Upper lobe of left lung (tissue), 6 donors: Measurements from ENCODE around the gene A1BG. TPM values are rescaled to one million over a fixed set of nuclear protein-coding genes. Genes with fewer than 3 reads are reported as not detected.

Source experiments
- ATAC-seq, 2 donors: fragments of 200-7000 bp; cut with Tn5 transposase; one replicate each; pipeline ENCODE4 v1.9.1; 2022; ENCODE audit warnings: mild to moderate bottlenecking in 2 of 2, moderate library complexity in 2 of 2; ENCODE audit not compliant: low FRiP score in 2 of 2
- DNase-seq, 2 donors: peaks; one replicate each; pipeline ENCODE4 v3.0.0-alpha.2; 2019 to 2020
- H3K27ac ChIP-seq, 4 donors: fragments of 200-600 bp; sonication (generic); one replicate each; pipeline ENCODE4 v1.5.1; 2016 to 2019
- H3K27me3 ChIP-seq, 4 donors: fragments of 200-600 bp; sonication (generic); one replicate each; pipeline ENCODE4 v1.5.1; 2017 to 2019
- H3K36me3 ChIP-seq, 4 donors: fragments of 200-600 bp; sonication (generic); one replicate each; pipeline ENCODE4 v1.5.1; 2016 to 2019
- H3K4me1 ChIP-seq, 4 donors: fragments of 200-600 bp; sonication (generic); one replicate each; pipeline ENCODE4 v1.5.1; 2018 to 2019
- H3K4me3 ChIP-seq, 4 donors: fragments of 200-600 bp; sonication (generic); one replicate each; pipeline ENCODE4 v1.5.1; 2017 to 2019; ENCODE audit warnings: mild to moderate bottlenecking in 2 of 4, moderate library complexity in 1 of 4
- H3K9me3 ChIP-seq, 4 donors: fragments of 200-600 bp; sonication (generic); one replicate each; pipeline ENCODE4 v1.5.1; 2018 to 2019
- EP300 ChIP-seq, 4 donors: sonication (generic); formaldehyde crosslinking; IDR thresholded peaks; one replicate each; pipeline ENCODE4 v1.5.1; 2017; ENCODE audit warnings: antibody characterized with exemption in 4 of 4, control low read depth in 2 of 4
- POLR2A ChIP-seq, 4 donors: fragments of 450-650 bp; IDR thresholded peaks; one replicate each; pipeline ENCODE4 v1.5.1; 2016 to 2017; ENCODE audit warnings: antibody characterized with exemption in 4 of 4, mild to moderate bottlenecking in 2 of 4
- POLR2AphosphoS5 ChIP-seq, 2 donors: sonication (generic); formaldehyde crosslinking; IDR thresholded peaks; one replicate each; pipeline ENCODE4 v1.5.1; 2017; ENCODE audit warnings: antibody characterized with exemption in 2 of 2
- WGBS, 2 donors: methylation state at CpG; one replicate each; pipeline ENCODE4 v1.1.5; 2017 to 2018; 5-methylcytosine and 5-hydroxymethylcytosine counted together
- total RNA-seq, 6 donors: library from RNA; depleted of rRNA in 4 of 6; stranded (reverse); fragments of >200 nt in 4 of 6; gene quantifications; one replicate each; pipeline versions ENCODE4 v1.1.0 to v1.2.1, GENCODE V29; 2016 to 2021
- TF ChIP-seq, protein P1 (sequence below), 6 experiments: fragments of 450-650 bp in 4 of 6; fragments of 200-600 bp in 2 of 6; sonication (generic) in 2 of 6; IDR thresholded peaks; one replicate each; pipeline ENCODE4 v1.5.1; 2016 to 2019; ENCODE audit warnings: antibody characterized with exemption in 6 of 6
- donor health status: DM: no; HTN: no; CAD: no; lungs with moderate emphysema.
- donor health status: DM: no; HTN: yes; CAD: no; lungs with severe emphysema.

A1BG gene
- total RNA-seq, 6 donors from 2014 or later = 8.4 to 26.6 (median 16.4) TPM

DNA sequence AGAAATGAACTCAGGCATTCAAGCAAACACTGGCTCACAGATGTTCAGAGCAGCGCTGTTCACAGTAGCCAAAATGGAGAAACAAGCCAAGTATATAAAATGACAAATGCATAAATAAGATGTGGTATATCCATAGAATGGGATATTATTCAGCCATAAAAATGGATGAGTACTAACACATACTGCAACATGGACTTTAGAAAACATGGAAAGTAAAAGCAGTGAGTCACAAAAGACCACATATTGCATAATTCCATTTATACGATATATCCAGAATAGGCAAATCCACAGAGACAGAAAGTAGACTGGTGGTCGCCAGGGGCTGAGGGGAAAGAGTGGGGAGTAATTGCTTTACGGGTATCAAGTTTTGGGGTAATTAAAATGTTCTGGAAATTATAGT lies 20.9 kb upstream of the A1BG start:
- H3K27me3 ChIP-seq = no peaks in the 10 kb centered on the region
- no peak overlapping the region for H3K4me3 ChIP-seq
- no peaks in the 10 kb centered on the region for H3K9me3 ChIP-seq
- ATAC-seq (no peak), DNase-seq (no peak)
- H3K27ac ChIP-seq = no peak overlapping the region
- H3K4me1 ChIP-seq = peaks cover 0 to 13% (median 11%) of the 10 kb centered on the region in 4 donors
- WGBS, 2 donors = 79 to 86% methylated on average over 4 of the region's 4 CpGs
- H3K36me3 ChIP-seq = no peaks in the 10 kb centered on the region
- TF ChIP-seq POLR2A (IDR thresholded peaks at IDR 0.05) (no peak), EP300 (IDR thresholded peaks at IDR 0.05) (no peak), POLR2AphosphoS5 (IDR thresholded peaks at IDR 0.05) (no peak)
- TF ChIP-seq, protein P1, sequence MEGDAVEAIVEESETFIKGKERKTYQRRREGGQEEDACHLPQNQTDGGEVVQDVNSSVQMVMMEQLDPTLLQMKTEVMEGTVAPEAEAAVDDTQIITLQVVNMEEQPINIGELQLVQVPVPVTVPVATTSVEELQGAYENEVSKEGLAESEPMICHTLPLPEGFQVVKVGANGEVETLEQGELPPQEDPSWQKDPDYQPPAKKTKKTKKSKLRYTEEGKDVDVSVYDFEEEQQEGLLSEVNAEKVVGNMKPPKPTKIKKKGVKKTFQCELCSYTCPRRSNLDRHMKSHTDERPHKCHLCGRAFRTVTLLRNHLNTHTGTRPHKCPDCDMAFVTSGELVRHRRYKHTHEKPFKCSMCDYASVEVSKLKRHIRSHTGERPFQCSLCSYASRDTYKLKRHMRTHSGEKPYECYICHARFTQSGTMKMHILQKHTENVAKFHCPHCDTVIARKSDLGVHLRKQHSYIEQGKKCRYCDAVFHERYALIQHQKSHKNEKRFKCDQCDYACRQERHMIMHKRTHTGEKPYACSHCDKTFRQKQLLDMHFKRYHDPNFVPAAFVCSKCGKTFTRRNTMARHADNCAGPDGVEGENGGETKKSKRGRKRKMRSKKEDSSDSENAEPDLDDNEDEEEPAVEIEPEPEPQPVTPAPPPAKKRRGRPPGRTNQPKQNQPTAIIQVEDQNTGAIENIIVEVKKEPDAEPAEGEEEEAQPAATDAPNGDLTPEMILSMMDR (IDR thresholded peaks at IDR 0.05) = no peak

DNA sequence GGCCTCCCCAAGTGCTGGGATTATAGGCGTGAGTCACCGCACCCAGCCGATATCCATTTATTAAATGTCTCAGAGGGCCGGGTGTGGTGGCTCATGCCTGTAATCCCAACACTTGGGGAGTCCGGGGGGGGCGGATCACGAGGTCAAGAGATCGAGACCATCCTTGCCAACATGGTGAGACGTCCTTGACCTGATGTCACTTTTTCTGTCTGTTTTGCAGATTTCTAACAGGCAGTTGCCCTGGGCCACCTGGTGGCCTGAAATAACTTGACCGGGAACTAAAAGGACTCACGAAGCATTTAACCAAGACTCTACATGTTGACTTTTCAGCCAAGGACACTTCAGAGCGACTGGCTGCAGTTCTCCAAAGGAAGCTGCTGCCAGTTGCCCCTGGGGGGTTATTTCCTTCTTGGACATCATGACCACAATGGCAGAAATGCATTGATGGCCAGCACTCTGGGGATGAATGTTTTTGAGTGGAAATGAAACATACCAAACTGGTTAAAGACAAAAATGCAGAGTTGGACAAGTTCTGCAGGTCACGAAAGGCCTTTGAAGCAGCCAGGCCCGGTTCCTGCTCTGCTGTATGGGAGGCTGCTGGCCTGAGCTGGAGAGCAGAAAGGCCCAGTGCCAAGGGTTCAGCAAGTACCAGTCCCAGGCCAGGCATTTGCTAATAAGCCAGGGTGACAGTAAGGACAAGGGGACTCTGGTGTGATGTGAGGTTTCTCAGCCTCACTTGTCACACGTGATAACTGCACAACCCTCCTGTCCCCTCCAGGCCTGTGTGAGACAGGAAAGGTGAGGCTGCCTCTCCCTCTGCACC lies 19.2 kb upstream of the A1BG start:
- H3K27ac ChIP-seq = peak overlapping the region in 3 of 4 donors; percentile 45 to 57 (median 48)
- no peak overlapping the region for H3K4me3 ChIP-seq
- 58 to 59% methylated on average over 15 of the region's 15 CpGs for WGBS, 2 donors
- no peaks in the 10 kb centered on the region for H3K9me3 ChIP-seq
- H3K36me3 ChIP-seq = no peaks in the 10 kb centered on the region
- DNase-seq = peak in 1 of 2 donors; percentile 72
- no peak for TF ChIP-seq EP300 (IDR thresholded peaks at IDR 0.05)
- TF ChIP-seq, protein P1 (IDR thresholded peaks at IDR 0.05) = peak in 3 of 6 experiments; percentile 19 to 61 (median 37)
- no peaks in the 10 kb centered on the region for H3K27me3 ChIP-seq
- H3K4me1 ChIP-seq = peaks cover 0 to 13% (median 9%) of the 10 kb centered on the region in 4 donors
- peak in 1 of 2 donors; percentile 89 for ATAC-seq

DNA sequence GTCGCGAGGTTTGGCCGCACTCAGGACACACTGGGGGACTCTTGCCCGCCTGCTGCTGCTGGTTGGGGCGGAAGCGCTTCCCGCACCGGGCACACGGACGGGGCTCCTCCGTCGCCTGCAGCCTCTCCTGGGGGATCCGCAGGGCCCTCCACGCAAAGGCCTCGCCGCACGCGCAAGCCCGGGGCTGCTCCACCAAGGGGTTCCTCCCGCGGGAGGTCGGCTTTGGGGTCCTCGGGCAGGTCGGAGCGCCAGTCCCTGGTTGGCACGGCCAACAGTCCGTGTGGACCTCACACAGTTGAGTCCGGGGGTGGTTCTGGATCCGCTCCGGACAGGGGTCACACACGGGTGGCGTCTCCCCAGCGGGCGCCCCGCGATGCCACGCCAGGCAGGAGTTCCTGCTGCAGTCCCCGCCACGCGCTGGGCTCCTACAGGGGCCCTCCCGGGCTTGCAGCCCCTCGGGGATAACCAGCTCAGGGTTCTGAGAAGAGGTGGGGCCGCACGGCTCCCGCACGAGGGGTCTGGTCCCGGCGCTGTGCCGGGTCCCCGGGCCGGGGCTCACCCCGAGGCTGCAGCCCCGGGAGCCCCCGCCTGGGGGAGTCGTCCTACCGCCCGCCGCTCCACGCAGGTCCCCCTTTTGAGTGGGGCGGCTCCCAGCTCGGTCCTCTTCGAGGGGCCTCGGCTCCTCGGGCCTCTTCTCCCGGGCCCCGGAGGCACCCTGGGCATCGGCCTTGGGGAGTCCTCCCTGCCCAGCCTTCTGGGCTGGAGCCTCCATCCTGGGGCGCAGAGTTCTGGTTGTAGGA lies 15.5 kb upstream of the A1BG start:
- WGBS, 2 donors = 90 to 91% methylated on average over 37 to 47 of the region's 68 CpGs
- Histone ChIP-seq H3K4me3 (no peak overlapping the region), H3K36me3 (no peaks in the 10 kb centered on the region), H3K4me1 (peaks cover 0 to 12% (median 9%) of the 10 kb centered on the region in 4 donors), H3K9me3 (no peaks in the 10 kb centered on the region), H3K27ac (no peak overlapping the region), H3K27me3 (no peaks in the 10 kb centered on the region)
- ATAC-seq (peak in 1 of 2 donors; percentile 9), DNase-seq (peak in 1 of 2 donors; percentile 82)
- no peak for TF ChIP-seq POLR2AphosphoS5 (IDR thresholded peaks at IDR 0.05)
- no peak for TF ChIP-seq POLR2A (IDR thresholded peaks at IDR 0.05)
- TF ChIP-seq EP300 (IDR thresholded peaks at IDR 0.05) = no peak
- TF ChIP-seq, protein P1 (IDR thresholded peaks at IDR 0.05) = no peak

DNA sequence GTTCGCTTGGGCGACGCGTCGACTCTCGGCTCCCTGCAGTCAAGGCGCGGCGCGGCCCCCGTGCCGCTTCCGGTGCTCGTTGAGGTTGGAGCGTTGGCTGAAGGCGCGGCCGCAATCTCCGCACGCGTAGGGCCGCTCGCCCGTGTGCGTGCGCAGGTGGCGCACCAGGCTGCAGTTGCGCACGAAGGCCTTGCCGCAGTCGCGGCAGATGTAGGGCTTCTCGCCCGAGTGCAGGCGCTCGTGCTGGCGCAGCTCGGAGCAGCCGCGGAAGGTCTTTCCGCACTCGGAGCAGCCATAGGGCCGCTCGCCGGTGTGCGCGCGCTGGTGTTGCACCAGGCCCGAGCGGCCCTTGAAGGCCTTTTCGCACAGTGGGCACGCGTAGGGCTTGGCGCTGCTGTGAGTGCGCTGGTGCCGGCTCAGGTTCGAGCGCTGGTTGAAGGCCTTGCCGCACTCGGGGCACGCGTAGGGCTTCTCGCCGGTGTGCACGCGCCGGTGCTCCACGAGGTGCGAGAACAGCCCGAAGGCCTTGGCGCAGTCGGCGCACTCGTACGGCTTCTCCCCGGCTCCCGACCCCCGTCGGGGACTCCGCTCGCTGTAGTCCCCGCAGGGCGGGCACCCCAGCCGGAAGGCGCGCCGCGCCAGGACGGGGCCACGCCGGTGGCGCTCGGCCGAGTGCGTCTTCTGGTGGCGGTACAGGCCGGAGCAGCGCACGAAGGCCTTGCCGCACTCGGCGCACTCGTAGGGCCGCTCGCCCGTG lies 14.6 kb upstream of the A1BG start:
- Histone ChIP-seq H3K4me3 (no peak overlapping the region), H3K27ac (no peak overlapping the region), H3K27me3 (no peaks in the 10 kb centered on the region), H3K36me3 (no peaks in the 10 kb centered on the region), H3K9me3 (no peaks in the 10 kb centered on the region), H3K4me1 (peaks cover 0 to 5% (median 2%) of the 10 kb centered on the region in 4 donors)
- ATAC-seq (no peak), DNase-seq (peak in 1 of 2 donors; percentile 79)
- whole genome bisulfite sequencing, 2 donors = 77 to 81% methylated on average over 58 to 99 of the region's 106 CpGs
- TF ChIP-seq, protein P1 (IDR thresholded peaks at IDR 0.05) = no peak
